GM12878 (cell line): ENCODE data around the gene TNF. TPM values are rescaled to one million over a fixed set of nuclear protein-coding genes. Genes with fewer than 3 reads are reported as not detected.

Experiments
- ATAC-seq: fragments of 200-7000 bp; cut with Tn5 transposase; 3 replicates; pipeline ENCODE4 v1.9.1; 2020; ENCODE audit warnings: mild to moderate bottlenecking, moderate library complexity
- BruUV-seq: library from RNA; stranded (reverse); fragments of 400-500 nt; replicated peaks from 2 replicates; lab custom pipeline; 2021; lab: Mats Ljungman, UMichigan
- CTCF ChIA-PET: fragments of 300-600 bp; sonication (Branson Sonifier 250); formaldehyde crosslinking; extraction: SDS; loops from one replicate; lab custom pipeline; 2021; ENCODE audit warnings: inconsistent platforms; lab: Yijun Ruan, JAX
- POLR2A ChIA-PET: fragments of 350-600 bp; formaldehyde crosslinking; extraction: SDS; loops from one replicate; lab custom pipeline; 2021; ENCODE audit warnings: inconsistent platforms; lab: Charles Lee
- RAD21 ChIA-PET: fragments of 300-600 bp; sonication (Branson Sonifier 250); formaldehyde crosslinking; loops from one replicate; lab custom pipeline; 2023; ENCODE audit warnings: antibody characterized with exemption; ENCODE audit not compliant: unreplicated experiment; lab: Charles Lee
- SMC1A ChIA-PET: fragments of 300-600 bp; sonication (Branson Sonifier 250); formaldehyde crosslinking; loops from one replicate; lab custom pipeline; 2023; ENCODE audit not compliant: unreplicated experiment, uncharacterized antibody; lab: Charles Lee
- DNase-seq: peaks from one replicate; pipeline ENCODE4 v3.0.0-alpha.2; 2011; ENCODE audit warnings: low read depth, low spot score
- FAIRE-seq: peaks from 3 replicates; lab custom pipeline; 2011; peaks lifted over from hg19 to GRCh38; lab: Jason Lieb, UNC
- H2AFZ ChIP-seq: 2 replicates; pipeline ENCODE4 v1.6.0; 2011; ENCODE audit warnings: low read depth, low read length, control low read depth; ENCODE audit not compliant: control insufficient read depth
- H3K27ac ChIP-seq: 2 replicates; pipeline ENCODE4 v1.5.1; 2011; ENCODE audit warnings: control low read depth; ENCODE audit not compliant: control insufficient read depth, insufficient read depth
- H3K27me3 ChIP-seq, 2 experiments: replicated peaks in 1 of 2; 2 replicates each; pipeline versions ENCODE4 v1.6.0 to v1.6.1; 2011; ENCODE audit warnings: low read length in 1 of 2; ENCODE audit not compliant: control insufficient read depth in 2 of 2, insufficient read depth in 2 of 2
- H3K36me3 ChIP-seq, 2 experiments: 2 replicates each; pipeline ENCODE4 v1.5.1; 2011; ENCODE audit warnings: low read length in 1 of 2; ENCODE audit not compliant: control insufficient read depth in 2 of 2, insufficient read depth in 2 of 2
- H3K4me1 ChIP-seq: 2 replicates; pipeline ENCODE4 v1.6.1; 2011; ENCODE audit warnings: mild to moderate bottlenecking, low read length, moderate library complexity, mixed read lengths; ENCODE audit not compliant: control insufficient read depth, insufficient read depth
- H3K4me2 ChIP-seq: 2 replicates; pipeline ENCODE4 v1.6.0; 2011; ENCODE audit warnings: control low read depth; ENCODE audit not compliant: control insufficient read depth, insufficient read depth
- H3K4me3 ChIP-seq: fragments of 200-600 bp; sonication (generic); 2 replicates; pipeline ENCODE4 v1.5.1; 2016
- H3K79me2 ChIP-seq: 2 replicates; pipeline ENCODE4 v1.6.0; 2011; ENCODE audit warnings: low read length; ENCODE audit not compliant: control insufficient read depth, insufficient read depth
- H3K9ac ChIP-seq: 2 replicates; pipeline ENCODE4 v1.8.0; 2011; ENCODE audit warnings: low read length, control low read depth, mixed read lengths; ENCODE audit not compliant: control insufficient read depth, insufficient read depth
- H3K9me3 ChIP-seq: replicated peaks from 3 replicates; pipeline ENCODE4 v1.5.1; 2011; ENCODE audit warnings: mild to moderate bottlenecking, low read length; ENCODE audit not compliant: control insufficient read depth, insufficient read depth
- H4K20me1 ChIP-seq: 2 replicates; pipeline ENCODE4 v1.6.0; 2011; ENCODE audit not compliant: control insufficient read depth, insufficient read depth
- ATF2 ChIP-seq: IDR thresholded peaks from 2 replicates; pipeline ENCODE4 v1.6.1; 2012; ENCODE audit warnings: low read length, inconsistent platforms
- CBX5 ChIP-seq: sonication (generic); IDR thresholded peaks from 2 replicates; pipeline ENCODE4 v1.6.1; 2016; ENCODE audit warnings: low read depth, moderate library complexity, mild to moderate bottlenecking, inconsistent platforms
- ELK1 ChIP-seq: IDR thresholded peaks from 2 replicates; pipeline ENCODE4 v1.6.1; 2012; ENCODE audit warnings: low read depth, low read length, improper control_type of control experiment
- FOS ChIP-seq: IDR thresholded peaks from 3 replicates; pipeline ENCODE4 v1.6.1; 2011; ENCODE audit warnings: borderline replicate concordance; ENCODE audit not compliant: insufficient read length; ENCODE audit errors: extremely low read depth
- KLF5 ChIP-seq: fragments of 450-650 bp; IDR thresholded peaks from 2 replicates; pipeline ENCODE4 v1.6.1; 2014; ENCODE audit warnings: mild to moderate bottlenecking; ENCODE audit not compliant: partially characterized antibody
- MEF2A ChIP-seq: IDR thresholded peaks from 2 replicates; pipeline ENCODE4 v1.6.1; 2011; ENCODE audit warnings: low read depth, mild to moderate bottlenecking, low read length, moderate library complexity; ENCODE audit not compliant: insufficient read depth
- MTA3 ChIP-seq: IDR thresholded peaks from 2 replicates; pipeline ENCODE4 v1.6.1; 2012; ENCODE audit warnings: low read length, inconsistent platforms, borderline replicate concordance
- MXI1 ChIP-seq: fragments of 150-350 bp; IDR thresholded peaks from 2 replicates; pipeline ENCODE4 v1.6.1; 2011; ENCODE audit warnings: low read depth, mild to moderate bottlenecking, inconsistent platforms, low read length, improper control_type of control experiment
- NFYB ChIP-seq: IDR thresholded peaks from 2 replicates; pipeline ENCODE4 v1.6.1; 2011; ENCODE audit warnings: low read depth, mild to moderate bottlenecking, low read length, improper control_type of control experiment, moderate library complexity; ENCODE audit not compliant: insufficient read depth
- RAD51 ChIP-seq: fragments of 450-650 bp; IDR thresholded peaks from 2 replicates; pipeline ENCODE4 v1.6.1; 2016; ENCODE audit warnings: moderate library complexity, mild to moderate bottlenecking, inconsistent platforms
- RBBP5 ChIP-seq: fragments of 200-600 bp; sonication (generic); conservative IDR thresholded peaks from 2 replicates; pipeline ENCODE4 v1.6.1; 2016
- RFX5 ChIP-seq: IDR thresholded peaks from 2 replicates; pipeline ENCODE4 v1.6.1; 2011; ENCODE audit warnings: low read depth, low read length, improper control_type of control experiment
- ZBED1 ChIP-seq: IDR thresholded peaks from 2 replicates; pipeline ENCODE4 v1.6.1; 2016; ENCODE audit warnings: borderline replicate concordance
- ZNF217 ChIP-seq: fragments of 450-650 bp; IDR thresholded peaks from 2 replicates; pipeline ENCODE4 v1.6.1; 2017; ENCODE audit warnings: antibody characterized with exemption, mild to moderate bottlenecking
- ZNF384 ChIP-seq: IDR thresholded peaks from 2 replicates; pipeline ENCODE4 v1.6.1; 2012; ENCODE audit warnings: low read depth, mild to moderate bottlenecking, low read length, improper control_type of control experiment, borderline replicate concordance
- WGBS: methylation state at CpG from one replicate; pipeline ENCODE4 v1.1.6; 2016; ENCODE audit warnings: low lambda C conversion rate; ENCODE audit not compliant: insufficient replicate concordance, insufficient coverage; ENCODE audit errors: missing lambda C conversion rate; 5-methylcytosine and 5-hydroxymethylcytosine counted together
- in situ Hi-C: fragments of 300-500 bp; cut with MboI; formaldehyde crosslinking; loops from 9 replicates; pipeline ENCODE4 v1.14.3; 2018; ENCODE audit warnings: mixed read lengths
- intact Hi-C: fragments of 100-400 bp; cut with micrococcal nuclease; formaldehyde crosslinking; loops from one replicate; pipeline ENCODE4 v1.14.2; 2022; ENCODE audit not compliant: unreplicated experiment
- polyA plus RNA-seq, 11 experiments: library from polyadenylated mRNA; depleted of rRNA in 4 of 11; unstranded in 6 of 11; stranded (reverse) in 5 of 11; fragments of >200 nt; fragmentation: Nextera tagmentation in 4 of 11; fragmentation: Illumina TruSeq in 1 of 11; extraction: Ambion mirVana in 4 of 11; extraction: Trizol in 1 of 11; gene quantifications; 1 replicate in 1 of 11; 2 replicates in 10 of 11; pipeline versions ENCODE4 v1.2.1 to v1.2.3, GENCODE V29; 2011 to 2016; ENCODE audit warnings: inconsistent platforms in 2 of 11, missing spikeins in 2 of 11, low read depth in 1 of 11
- total RNA-seq, 4 experiments: library from RNA; depleted of rRNA in 3 of 4; stranded (reverse); fragments of >200 nt in 3 of 4; fragmentation: Illumina TruSeq in 1 of 4; extraction: Trizol in 1 of 4; gene quantifications; 2 replicates each; pipeline versions ENCODE4 v1.2.1 to v1.2.3, GENCODE V29; 2013 to 2021
- TF ChIP-seq, protein P1 (sequence below): IDR thresholded peaks from 2 replicates; pipeline ENCODE4 v1.6.1; 2011; ENCODE audit warnings: borderline replicate concordance, low read depth, mild to moderate bottlenecking, moderate library complexity, low read length; ENCODE audit not compliant: insufficient read depth, poor library complexity, severe bottlenecking
- TF ChIP-seq, protein P2 (sequence below): fragments of 450-650 bp; IDR thresholded peaks from 2 replicates; pipeline ENCODE4 v1.6.1; 2017; ENCODE audit warnings: borderline replicate concordance

Gene TNF
- total and polyA plus RNA-seq, 10 of the 15 experiments (the other 5 are each of a cell fraction or from before 2014, with no cell fraction given): 18.0 to 94.8 (median 61.9) TPM

- TF ChIP-seq ZNF384 (no peak), RFX5 (no peak), KLF5 (no peak)
Measured at GRCh38 chr6:31580438-31580740, 5.0 kb downstream of the TNF start (continued).

GRCh38 chr6:31580807-31581433 lies 5.6 kb downstream of the TNF start:
- ChIA-PET RAD21 (interaction anchor here (0.8 to 17.5 kb wide), 8 partner anchors 8 to 250 kb away, joined by 3 to 620 read pairs (median 5); partner anchors contain the start of genes ATP6V1G2, LTA, NCR3 and NFKBIL1), POLR2A (interaction anchor here (0.6 to 17.1 kb wide), 9 partner anchors 9 to 282 kb away, joined by 3 to 282 read pairs (median 6); partner anchors contain the start of genes ATP6V1G2, LTA, NCR3 and NEU1), CTCF (interaction anchor here (0.7 to 31.0 kb wide), 9 partner anchors 12 to 250 kb away, joined by 3 to 2098 read pairs (median 5); partner anchors contain the start of genes AIF1, ATP6V1G2, DDX39B and LST1), SMC1A (interaction anchor here (0.8 to 45.5 kb wide), 7 partner anchors 14 to 249 kb away, joined by 3 to 1989 read pairs (median 6); partner anchors contain the start of genes AIF1, ATP6V1G2, DDX39B and LTA)
- in situ Hi-C loops: no loop called here
- Histone ChIP-seq H3K4me1 (peaks cover 41% of the 10 kb centered on the region), H4K20me1 (no peaks in the 10 kb centered on the region), H3K27me3 (no peaks in the 10 kb centered on the region), H3K36me3 (peaks cover 0 to 7% of the 10 kb centered on the region in 2 experiments; a peak in 2 of 4 replicates), H3K9me3 (no peaks in the 10 kb centered on the region), H3K27ac (peak overlapping the region; percentile 91), H3K79me2 (peaks cover 64% of the 10 kb centered on the region), H3K4me3 (peak overlapping the region; percentile 93), H2AFZ (peak overlapping the region; percentile 76), H3K4me2 (peak overlapping the region; percentile 95), H3K9ac (peak overlapping the region; percentile 90)
- under 1% methylated on average over 55 of the region's 62 CpGs for WGBS
- no TSS peak for BruUV-seq
- ATAC-seq: peak; percentile 83
- FAIRE-seq: no peak
- no peak for DNase-seq
- intact Hi-C loops: loop anchor here (1.0 to 2.0 kb wide), 3 partner anchors 17 to 30 kb away; no protein-coding TSS in a partner anchor
- peak; percentile 44; the same call in 1 of the 2 replicates for TF ChIP-seq MXI1
- no peak for TF ChIP-seq CBX5
- TF ChIP-seq ELK1: no peak
- TF ChIP-seq ZBED1: no peak
- TF ChIP-seq MEF2A: peak; percentile 31; the same call in 1 of the 2 replicates
- TF ChIP-seq ZNF217: no peak
- no peak for TF ChIP-seq ATF2
- TF ChIP-seq MTA3: no peak
- TF ChIP-seq, protein P1, sequence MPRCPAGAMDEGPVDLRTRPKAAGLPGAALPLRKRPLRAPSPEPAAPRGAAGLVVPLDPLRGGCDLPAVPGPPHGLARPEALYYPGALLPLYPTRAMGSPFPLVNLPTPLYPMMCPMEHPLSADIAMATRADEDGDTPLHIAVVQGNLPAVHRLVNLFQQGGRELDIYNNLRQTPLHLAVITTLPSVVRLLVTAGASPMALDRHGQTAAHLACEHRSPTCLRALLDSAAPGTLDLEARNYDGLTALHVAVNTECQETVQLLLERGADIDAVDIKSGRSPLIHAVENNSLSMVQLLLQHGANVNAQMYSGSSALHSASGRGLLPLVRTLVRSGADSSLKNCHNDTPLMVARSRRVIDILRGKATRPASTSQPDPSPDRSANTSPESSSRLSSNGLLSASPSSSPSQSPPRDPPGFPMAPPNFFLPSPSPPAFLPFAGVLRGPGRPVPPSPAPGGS: no peak
- no peak for TF ChIP-seq RBBP5
- TF ChIP-seq FOS: no peak
- TF ChIP-seq, protein P2, sequence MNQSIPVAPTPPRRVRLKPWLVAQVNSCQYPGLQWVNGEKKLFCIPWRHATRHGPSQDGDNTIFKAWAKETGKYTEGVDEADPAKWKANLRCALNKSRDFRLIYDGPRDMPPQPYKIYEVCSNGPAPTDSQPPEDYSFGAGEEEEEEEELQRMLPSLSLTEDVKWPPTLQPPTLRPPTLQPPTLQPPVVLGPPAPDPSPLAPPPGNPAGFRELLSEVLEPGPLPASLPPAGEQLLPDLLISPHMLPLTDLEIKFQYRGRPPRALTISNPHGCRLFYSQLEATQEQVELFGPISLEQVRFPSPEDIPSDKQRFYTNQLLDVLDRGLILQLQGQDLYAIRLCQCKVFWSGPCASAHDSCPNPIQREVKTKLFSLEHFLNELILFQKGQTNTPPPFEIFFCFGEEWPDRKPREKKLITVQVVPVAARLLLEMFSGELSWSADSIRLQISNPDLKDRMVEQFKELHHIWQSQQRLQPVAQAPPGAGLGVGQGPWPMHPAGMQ: no peak
- no peak for TF ChIP-seq NFYB
- no peak for TF ChIP-seq RAD51
